PC-3 (cell line): ENCODE data around the gene KCNC4.

Experiments
- CTCF ChIP-seq: fragments of 300-600 bp; sonication (generic); conservative IDR thresholded peaks from 2 replicates; pipeline ENCODE4 v1.5.1; 2017; ENCODE audit warnings: antibody characterized with exemption, low read depth, mild to moderate bottlenecking, low read length
- EZH2 ChIP-seq: fragments of 300-600 bp; sonication (generic); IDR thresholded peaks from one replicate; pipeline ENCODE4 v1.6.1; 2017; ENCODE audit warnings: antibody characterized with exemption, mild to moderate bottlenecking, low read length; ENCODE audit not compliant: unreplicated experiment

GRCh38 chr1:110249256-110249655 is 39.1 kb downstream of the KCNC4 start:
- TF ChIP-seq CTCF (no peak), EZH2 (no peak)
